ENCODE results near the gene ARMS2.

Gene ARMS2

GRCh38 chr10:122473116-122473515 is 18.7 kb downstream of the ARMS2 start:
- DNase-seq (ENCODE audit: low spot score): no peak

- no peak for DNase-seq (ENCODE audit: low spot score)
These were observed 19.8 kb downstream of the ARMS2 start for GRCh38 chr10:122474131-122474818.

- DNase-seq (ENCODE audit: low spot score): no peak
These were observed 20.6 kb downstream of the ARMS2 start for GRCh38 chr10:122475100-122475499.

GRCh38 chr10:122475591-122476332 is 21.3 kb downstream of the ARMS2 start:
- DNase-seq (ENCODE audit: low spot score): peak; percentile 50

GRCh38 chr10:122476333-122476695 is 21.9 kb downstream of the ARMS2 start:
- no peak for DNase-seq (ENCODE audit: low spot score)

- DNase-seq (ENCODE audit: low spot score): no peak
These were observed 23.0 kb downstream of the ARMS2 start for GRCh38 chr10:122477436-122477835.

- DNase-seq (ENCODE audit: low spot score): no peak
These were observed 24.5 kb downstream of the ARMS2 start for GRCh38 chr10:122478971-122479370.

GRCh38 chr10:122480146-122480833 is 25.8 kb downstream of the ARMS2 start:
- DNase-seq (ENCODE audit: low spot score): no peak

- DNase-seq (ENCODE audit: low spot score): no peak
These were observed 27.0 kb downstream of the ARMS2 start for GRCh38 chr10:122481296-122482056.

- no peak for DNase-seq (ENCODE audit: low spot score)
These were observed 30.0 kb downstream of the ARMS2 start for GRCh38 chr10:122484276-122485060.

- DNase-seq (ENCODE audit: low spot score): no peak
These were observed 31.2 kb downstream of the ARMS2 start for GRCh38 chr10:122485670-122486069.

- DNase-seq (ENCODE audit: low spot score): no peak
These were observed 32.1 kb downstream of the ARMS2 start for GRCh38 chr10:122486406-122487080.

GRCh38 chr10:122487174-122487765 is 32.8 kb downstream of the ARMS2 start:
- no peak for DNase-seq (ENCODE audit: low spot score)

- DNase-seq (ENCODE audit: low spot score): no peak
These were observed 35.8 kb downstream of the ARMS2 start for GRCh38 chr10:122490268-122490667.

- no peak for DNase-seq (ENCODE audit: low spot score)
These were observed 36.6 kb downstream of the ARMS2 start for GRCh38 chr10:122490786-122491680.

- DNase-seq (ENCODE audit: low spot score): no peak
These were observed 37.6 kb downstream of the ARMS2 start for GRCh38 chr10:122492006-122492405.

- DNase-seq (ENCODE audit: low spot score): no peak
These were observed 38.6 kb downstream of the ARMS2 start for GRCh38 chr10:122492999-122493481.

- no peak for DNase-seq (ENCODE audit: low spot score)
These were observed 39.3 kb downstream of the ARMS2 start for GRCh38 chr10:122493761-122494160.

- DNase-seq (ENCODE audit: low spot score): no peak
These were observed 39.8 kb downstream of the ARMS2 start for GRCh38 chr10:122494173-122494820.

All from iPS-NIHi11 (cell line).